ENCODE data around the gene GART. TPM values are rescaled to one million over a fixed set of nuclear protein-coding genes. Genes with fewer than 3 reads are reported as not detected.

GART gene
- polyA plus RNA-seq, 4 donors = 63.2 to 95.0 (median 75.1) TPM

- DNase-seq (ENCODE audit: low read depth in 4 of 4, low spot score in 2 of 4) = no peak
Measured at GRCh38 chr21:33554236-33554981, 12.5 kb upstream of the GART start.

DNA sequence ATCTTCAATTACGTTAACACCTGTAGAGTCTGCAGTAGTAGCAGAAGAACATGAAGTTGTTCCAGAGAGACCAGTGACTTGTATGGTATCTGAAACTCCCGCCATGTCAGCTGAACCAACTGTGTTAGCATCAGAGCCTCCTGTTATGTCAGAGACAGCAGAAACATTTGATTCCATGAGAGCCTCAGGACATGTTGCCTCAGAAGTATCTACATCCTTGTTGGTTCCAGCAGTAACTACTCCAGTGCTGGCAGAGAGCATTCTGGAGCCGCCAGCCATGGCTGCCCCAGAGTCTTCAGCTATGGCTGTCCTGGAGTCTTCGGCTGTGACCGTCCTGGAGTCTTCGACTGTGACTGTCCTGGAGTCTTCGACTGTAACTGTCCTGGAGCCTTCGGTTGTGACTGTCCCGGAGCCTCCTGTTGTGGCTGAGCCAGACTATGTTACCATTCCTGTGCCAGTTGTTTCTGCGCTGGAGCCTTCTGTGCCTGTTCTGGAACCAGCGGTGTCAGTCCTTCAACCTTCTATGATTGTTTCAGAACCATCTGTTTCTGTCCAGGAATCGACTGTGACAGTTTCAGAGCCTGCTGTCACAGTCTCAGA, 11.2 kb upstream of the GART start:
- no peak for DNase-seq (ENCODE audit: low read depth in 4 of 4, low spot score in 2 of 4)

- DNase-seq (ENCODE audit: low read depth in 4 of 4, low spot score in 2 of 4) = no peak
Measured at GRCh38 chr21:33552093-33552998, 10.4 kb upstream of the GART start.

DNA sequence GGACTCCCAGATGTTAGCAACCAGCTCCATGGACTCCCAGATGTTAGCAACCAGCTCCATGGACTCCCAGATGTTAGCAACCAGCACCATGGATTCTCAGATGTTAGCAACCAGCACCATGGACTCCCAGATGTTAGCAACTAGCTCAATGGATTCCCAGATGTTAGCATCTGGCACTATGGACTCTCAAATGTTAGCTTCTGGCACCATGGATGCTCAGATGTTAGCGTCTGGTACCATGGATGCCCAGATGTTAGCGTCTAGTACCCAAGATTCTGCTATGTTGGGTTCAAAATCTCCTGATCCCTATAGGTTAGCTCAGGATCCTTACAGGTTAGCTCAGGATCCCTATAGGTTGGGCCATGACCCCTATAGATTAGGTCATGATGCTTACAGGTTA, 9.7 kb upstream of the GART start:
- DNase-seq (ENCODE audit: low read depth in 4 of 4, low spot score in 2 of 4) = no peak

- no peak for DNase-seq (ENCODE audit: low read depth in 4 of 4, low spot score in 2 of 4)
Measured at GRCh38 chr21:33550772-33551660, 9.1 kb upstream of the GART start.

- no peak for DNase-seq (ENCODE audit: low read depth in 4 of 4, low spot score in 2 of 4)
Measured at GRCh38 chr21:33549848-33550771, 8.2 kb upstream of the GART start.

- no peak for DNase-seq (ENCODE audit: low read depth in 4 of 4, low spot score in 2 of 4)
Measured at GRCh38 chr21:33546086-33546485, 4.2 kb upstream of the GART start.

GRCh38 chr21:33544451-33545195, 2.7 kb upstream of the GART start:
- no peak for DNase-seq (ENCODE audit: low read depth in 4 of 4, low spot score in 2 of 4)

DNA sequence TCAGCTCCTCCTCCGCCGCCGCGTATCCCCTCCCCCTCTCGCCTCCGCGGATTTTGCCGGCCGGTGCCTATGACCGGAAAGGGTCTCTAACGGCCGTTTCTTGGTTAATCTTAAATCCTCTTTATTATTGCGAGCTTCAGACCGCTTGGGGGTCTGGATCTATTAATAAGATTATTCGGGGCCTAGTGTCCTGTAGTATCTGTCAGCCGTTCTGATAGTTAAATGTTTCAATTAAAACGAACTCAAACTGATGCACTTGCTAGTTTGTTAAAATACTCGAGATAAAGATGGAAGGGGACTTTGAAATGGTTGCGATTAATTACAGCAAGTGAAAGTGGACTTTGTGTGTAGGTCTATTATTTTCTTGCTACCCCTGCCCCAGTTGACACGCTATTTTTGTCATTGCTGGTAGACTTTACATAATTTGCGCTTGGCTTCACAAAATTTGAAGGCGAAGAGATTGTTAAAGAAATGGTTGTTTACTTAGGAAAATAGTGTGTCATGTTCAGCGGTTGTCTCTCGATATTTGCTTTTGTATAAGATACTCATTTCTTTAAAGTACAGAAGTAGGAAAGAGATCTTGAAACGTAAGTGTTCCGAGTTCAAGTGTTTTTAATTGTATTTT, 1.7 kb upstream of the GART start:
- DNase-seq (ENCODE audit: low read depth in 4 of 4, low spot score in 2 of 4) = peak in 1 of 4 donors; percentile 64

GRCh38 chr21:33542640-33543504, 955 bp upstream of the GART start, which contains the start of gene SON:
Gene SON (plus strand): TSS chr21:33543038. CDS start chr21:33543093, 55 bp downstream.
- DNase-seq (ENCODE audit: low read depth in 4 of 4, low spot score in 2 of 4) = peak; percentile 93 to 97 (median 96)

GRCh38 chr21:33541105-33541711, 709 bp downstream of the GART start:
- DNase-seq (ENCODE audit: low read depth in 4 of 4, low spot score in 2 of 4) = no peak

GRCh38 chr21:33540711-33541104, 1.2 kb downstream of the GART start:
- DNase-seq (ENCODE audit: low read depth in 4 of 4, low spot score in 2 of 4) = no peak

DNA sequence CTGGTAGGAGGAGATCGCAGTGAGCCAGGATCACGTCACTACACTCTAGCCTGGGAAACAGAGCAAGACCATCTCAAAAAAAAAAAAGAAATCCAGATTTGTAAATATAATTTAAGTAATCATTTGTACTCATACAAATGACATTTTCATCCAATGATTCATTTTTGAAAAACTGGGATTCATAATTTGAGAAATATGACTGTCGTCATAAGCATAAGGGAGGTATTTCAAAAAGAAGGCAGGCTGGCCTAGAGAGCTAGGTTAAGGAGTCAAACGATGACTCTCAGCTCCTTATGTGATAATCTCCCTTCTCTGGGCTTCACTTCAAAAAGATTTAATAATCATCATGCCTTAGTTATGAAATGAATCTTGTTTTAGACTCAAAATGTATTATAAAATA, 2.3 kb downstream of the GART start:
- no peak for DNase-seq (ENCODE audit: low read depth in 4 of 4, low spot score in 2 of 4)

- DNase-seq (ENCODE audit: low read depth in 4 of 4, low spot score in 2 of 4) = no peak
Measured at GRCh38 chr21:33537212-33537611, 4.7 kb downstream of the GART start.

GRCh38 chr21:33531007-33531406, 10.9 kb downstream of the GART start:
- DNase-seq (ENCODE audit: low read depth in 4 of 4, low spot score in 2 of 4) = no peak

DNA sequence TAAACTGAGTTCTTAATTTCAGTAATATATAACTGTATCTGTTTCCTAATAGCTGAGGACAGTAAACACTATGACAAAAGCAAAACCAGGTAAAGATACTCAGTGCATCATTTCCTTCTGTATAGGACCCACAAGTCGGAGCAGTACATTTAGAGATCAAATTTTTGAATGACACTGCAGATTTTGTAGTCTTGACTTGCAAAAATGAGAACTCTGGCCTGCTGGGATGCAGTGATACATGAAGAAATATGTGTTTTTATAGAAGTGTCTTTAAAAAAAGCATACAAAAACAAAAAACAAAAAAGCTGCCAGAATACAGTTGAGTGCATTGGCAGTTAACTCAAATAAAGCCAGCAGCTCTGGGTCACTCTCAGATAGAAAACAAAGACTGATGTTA, 19.0 kb downstream of the GART start:
- DNase-seq (ENCODE audit: low read depth in 4 of 4, low spot score in 2 of 4) = no peak

All from left renal cortex interstitium (tissue), 4 donors.